HUES48 (cell line): ENCODE data around the gene DGCR6L.
"Not testable (repeated sequence)": the region's sequence is repeated elsewhere in the genome, so short reads cannot be mapped to it uniquely, and the experiment has no call there.

Source experiments
- H3K27ac ChIP-seq: one replicate; pipeline ENCODE4 v1.7.0; 2013; ENCODE audit warnings: low read depth, low read length, inconsistent platforms
- H3K27me3 ChIP-seq: 2 replicates; pipeline ENCODE4 v1.6.1; 2013; ENCODE audit warnings: mild to moderate bottlenecking, low read length; ENCODE audit not compliant: control insufficient read depth, insufficient read depth
- H3K36me3 ChIP-seq: 2 replicates; pipeline ENCODE4 v1.6.1; 2013; ENCODE audit warnings: low read length; ENCODE audit not compliant: control insufficient read depth, insufficient read depth
- H3K4me1 ChIP-seq: 2 replicates; pipeline ENCODE4 v1.6.1; 2013; ENCODE audit warnings: mild to moderate bottlenecking, low read length; ENCODE audit not compliant: control insufficient read depth, insufficient read depth
- H3K4me3 ChIP-seq: 2 replicates; pipeline ENCODE4 v1.5.1; 2013; ENCODE audit warnings: mild to moderate bottlenecking, low read depth, low read length
- H3K9ac ChIP-seq: 2 replicates; pipeline ENCODE4 v1.6.1; 2013; ENCODE audit warnings: mild to moderate bottlenecking, low read depth, low read length, moderate library complexity
- H3K9me3 ChIP-seq: 2 replicates; pipeline ENCODE4 v1.6.1; 2013; ENCODE audit warnings: low read length; ENCODE audit not compliant: control insufficient read depth, insufficient read depth

Gene DGCR6L

DNA sequence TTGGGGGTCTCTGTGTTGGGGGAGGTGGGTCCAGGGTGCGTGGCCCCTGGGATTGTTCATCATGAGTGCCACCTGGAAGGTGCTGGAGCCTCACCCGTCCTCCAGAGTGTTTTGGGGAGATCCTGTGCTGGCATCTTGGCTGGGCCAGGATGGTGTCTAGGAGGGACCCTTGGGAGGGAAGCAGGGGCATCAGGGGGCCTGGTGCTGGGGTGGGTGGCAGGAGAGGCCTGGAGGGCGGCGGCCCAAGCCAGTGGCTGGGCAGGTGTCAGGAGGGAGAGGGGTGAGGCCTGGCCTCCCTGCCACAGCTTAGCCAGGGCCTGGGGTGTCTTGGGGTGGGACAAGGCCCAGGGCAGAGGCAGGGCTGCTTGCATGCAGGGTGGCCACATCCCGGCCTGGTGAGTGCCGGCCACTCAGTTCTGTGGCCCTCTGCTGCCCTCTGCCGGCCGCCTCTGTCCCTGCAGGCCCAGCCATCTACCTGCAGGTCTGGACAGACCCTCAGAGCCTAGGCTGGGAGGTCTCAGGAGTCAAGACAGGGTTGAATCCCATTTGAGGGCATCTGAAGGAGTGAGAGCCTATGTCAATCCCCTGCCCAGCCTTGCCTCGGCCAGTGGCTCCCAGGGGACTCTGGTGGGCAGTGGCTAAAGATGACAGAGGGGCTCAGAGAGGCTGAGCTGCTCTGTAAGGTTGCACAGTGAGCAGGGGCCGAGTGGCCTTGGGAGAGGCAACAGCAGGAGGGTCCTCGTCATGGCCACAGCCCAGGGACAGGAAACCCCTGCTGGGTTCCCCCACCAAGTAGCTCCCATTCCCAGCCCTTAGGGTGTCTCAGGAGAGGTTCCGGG lies 34.2 kb downstream of the DGCR6L start:
- not testable (repeated sequence) for H3K9me3 ChIP-seq, H3K27me3 ChIP-seq, H3K4me3 ChIP-seq, H3K27ac ChIP-seq, H3K4me1 ChIP-seq, H3K36me3 ChIP-seq, H3K9ac ChIP-seq

- H3K4me3 ChIP-seq = no peak overlapping the region
- H3K27me3 ChIP-seq = no peaks in the 10 kb centered on the region
- no peak overlapping the region for H3K9ac ChIP-seq
- H3K36me3 ChIP-seq = no peaks in the 10 kb centered on the region
- no peaks in the 10 kb centered on the region for H3K4me1 ChIP-seq
- H3K27ac ChIP-seq = no peak overlapping the region
- no peaks in the 10 kb centered on the region for H3K9me3 ChIP-seq
These were observed 35.3 kb downstream of the DGCR6L start for GRCh38 chr22:20284471-20285086.

GRCh38 chr22:20283674-20284066 lies 36.2 kb downstream of the DGCR6L start:
- Histone ChIP-seq H3K27me3 (no peaks in the 10 kb centered on the region), H3K4me1 (no peaks in the 10 kb centered on the region), H3K36me3 (no peaks in the 10 kb centered on the region), H3K9ac (no peak overlapping the region), H3K4me3 (no peak overlapping the region), H3K9me3 (no peaks in the 10 kb centered on the region), H3K27ac (no peak overlapping the region)

- no peaks in the 10 kb centered on the region for H3K27me3 ChIP-seq
- H3K9ac ChIP-seq = no peak overlapping the region
- H3K4me1 ChIP-seq = no peaks in the 10 kb centered on the region
- no peaks in the 10 kb centered on the region for H3K9me3 ChIP-seq
- H3K27ac ChIP-seq = no peak overlapping the region
- H3K36me3 ChIP-seq = no peaks in the 10 kb centered on the region
- no peak overlapping the region for H3K4me3 ChIP-seq
These were observed 36.8 kb downstream of the DGCR6L start for GRCh38 chr22:20282901-20283673.

DNA sequence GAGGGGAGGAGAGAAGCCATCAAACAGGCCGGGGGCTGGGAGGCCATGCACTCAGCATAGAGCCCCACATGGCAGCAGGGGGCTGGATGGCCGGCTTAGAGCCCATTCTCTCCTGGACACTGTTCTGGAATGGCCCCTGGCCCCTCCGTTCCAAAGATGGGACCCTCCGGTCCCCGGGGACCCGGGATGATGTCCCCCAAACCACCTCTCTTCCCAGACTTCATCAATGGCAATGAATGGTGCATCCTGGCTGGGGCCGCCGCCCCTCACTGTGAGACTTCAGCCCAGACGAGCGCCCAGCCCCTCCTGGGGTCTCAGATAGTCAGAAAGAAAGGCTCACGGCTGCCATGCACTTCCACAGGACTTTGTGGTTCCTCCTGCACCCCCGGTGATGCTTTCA lies 38.0 kb downstream of the DGCR6L start:
- H3K27ac ChIP-seq = no peak overlapping the region
- no peaks in the 10 kb centered on the region for H3K36me3 ChIP-seq
- H3K27me3 ChIP-seq = no peaks in the 10 kb centered on the region
- no peak overlapping the region for H3K4me3 ChIP-seq
- H3K4me1 ChIP-seq = no peaks in the 10 kb centered on the region
- no peak overlapping the region for H3K9ac ChIP-seq
- H3K9me3 ChIP-seq = no peaks in the 10 kb centered on the region

DNA sequence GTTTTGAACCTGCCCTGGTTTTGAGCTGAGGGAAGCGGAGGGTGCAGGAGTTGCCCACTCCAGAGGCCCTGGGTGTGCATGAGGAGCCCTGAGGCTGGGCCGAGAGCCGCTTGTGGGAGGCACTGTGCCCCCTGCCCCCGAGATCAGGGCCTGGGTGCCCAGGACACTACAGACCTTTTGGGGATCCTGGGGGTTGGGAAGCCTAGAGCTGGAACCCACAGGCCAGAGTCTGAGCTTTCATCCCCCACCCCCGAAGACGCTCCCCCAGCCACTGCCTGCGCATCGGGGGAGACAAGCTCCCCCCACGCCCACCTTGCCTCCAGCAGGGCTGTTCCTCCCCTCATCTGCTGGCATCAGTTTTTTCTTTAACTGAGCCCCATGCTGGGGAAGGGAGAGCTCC lies 38.4 kb downstream of the DGCR6L start:
- H3K9ac ChIP-seq, H3K4me3 ChIP-seq, H3K36me3 ChIP-seq, H3K27me3 ChIP-seq, H3K4me1 ChIP-seq, H3K27ac ChIP-seq, H3K9me3 ChIP-seq: not testable (repeated sequence)

- no peaks in the 10 kb centered on the region for H3K4me1 ChIP-seq
- H3K9ac ChIP-seq = no peak overlapping the region
- H3K27me3 ChIP-seq = no peaks in the 10 kb centered on the region
- H3K36me3 ChIP-seq = no peaks in the 10 kb centered on the region
- no peak overlapping the region for H3K4me3 ChIP-seq
- H3K27ac ChIP-seq = no peak overlapping the region
- no peaks in the 10 kb centered on the region for H3K9me3 ChIP-seq
These were observed 39.0 kb downstream of the DGCR6L start for GRCh38 chr22:20280866-20281265.

DNA sequence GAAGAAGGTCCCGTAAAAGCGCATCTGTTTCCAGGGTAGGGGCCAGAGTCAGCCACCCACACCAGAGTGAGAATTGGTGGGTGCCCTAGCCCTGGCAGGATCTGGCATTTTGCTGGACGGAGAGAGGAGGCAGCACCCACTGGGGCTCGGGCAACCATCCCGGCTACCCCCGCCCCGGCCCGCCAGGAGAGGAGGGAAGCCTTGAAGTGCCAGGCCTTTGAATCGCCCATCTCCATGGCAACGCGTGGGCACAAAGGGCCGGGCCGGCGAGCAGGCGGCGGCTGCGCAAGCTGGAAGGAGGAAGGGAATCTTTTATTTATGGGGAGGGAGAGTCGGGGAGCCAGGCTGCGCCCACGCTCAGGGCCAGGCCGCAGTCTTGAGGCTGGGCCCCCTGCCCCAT lies 39.7 kb downstream of the DGCR6L start:
- not testable (repeated sequence) for H3K9ac ChIP-seq, H3K27ac ChIP-seq, H3K9me3 ChIP-seq, H3K4me3 ChIP-seq, H3K36me3 ChIP-seq, H3K4me1 ChIP-seq, H3K27me3 ChIP-seq

GRCh38 chr22:20279662-20280134 lies 40.2 kb downstream of the DGCR6L start:
- no peak overlapping the region for H3K4me3 ChIP-seq
- no peaks in the 10 kb centered on the region for H3K9me3 ChIP-seq
- no peaks in the 10 kb centered on the region for H3K4me1 ChIP-seq
- H3K27me3 ChIP-seq = no peaks in the 10 kb centered on the region
- H3K27ac ChIP-seq = no peak overlapping the region
- no peak overlapping the region for H3K9ac ChIP-seq
- H3K36me3 ChIP-seq = no peaks in the 10 kb centered on the region

DNA sequence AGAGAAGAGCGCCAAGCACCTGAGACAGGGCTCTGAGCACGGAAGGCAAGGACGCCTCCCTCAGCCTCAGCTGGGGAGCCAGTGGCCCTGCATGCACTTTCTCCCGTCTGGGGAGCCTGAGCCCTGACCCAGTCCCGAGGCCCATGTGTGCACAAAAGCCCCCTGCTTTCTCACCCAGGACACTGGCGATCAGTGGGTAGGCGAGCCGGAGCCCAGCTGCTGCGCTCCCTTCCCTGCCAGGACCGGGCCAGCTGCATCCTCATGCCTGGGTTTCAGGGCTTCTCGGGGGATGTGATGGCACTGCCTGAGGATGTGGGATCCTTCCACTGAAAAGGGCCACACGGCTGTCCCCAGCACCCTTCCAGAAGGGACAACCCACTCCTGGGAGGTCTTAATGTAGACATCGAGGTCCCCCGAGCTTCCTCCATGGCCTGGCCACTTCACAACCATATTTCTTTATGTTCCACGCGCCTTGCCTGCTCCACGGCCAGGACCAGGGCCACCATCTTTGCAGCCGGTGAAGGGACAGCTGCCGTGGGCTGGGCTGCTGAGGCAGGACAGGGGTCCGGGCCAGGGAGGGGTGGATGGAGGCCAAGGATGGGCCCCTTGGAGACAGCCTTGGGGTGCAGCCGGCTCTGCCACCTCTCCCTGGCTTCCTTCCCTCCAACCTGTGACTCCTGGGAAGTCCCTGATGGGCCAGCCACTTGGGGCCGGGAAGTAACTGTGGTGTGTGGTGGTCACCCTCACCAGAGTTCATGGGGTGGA lies 41.0 kb downstream of the DGCR6L start:
- not testable (repeated sequence) for H3K9me3 ChIP-seq, H3K27ac ChIP-seq, H3K4me3 ChIP-seq, H3K9ac ChIP-seq, H3K4me1 ChIP-seq, H3K27me3 ChIP-seq, H3K36me3 ChIP-seq
